PFSK-1 (cell line): Measurements from ENCODE around the gene BABAM2.

Experiments
- FOXP2 ChIP-seq: optimal IDR thresholded peaks from 2 replicates; pipeline ENCODE3; 2011; ENCODE audit warnings: borderline replicate concordance, control low read depth, inconsistent platforms; ENCODE audit not compliant: insufficient read depth; ENCODE audit errors: extremely low read length, extremely low read depth
- POLR2AphosphoS5 ChIP-seq: IDR thresholded peaks from 2 replicates; pipeline ENCODE4 v1.6.1; 2012; ENCODE audit warnings: low read depth, mild to moderate bottlenecking, control low read depth, low read length, moderate library complexity
- SIN3A ChIP-seq: IDR thresholded peaks from 2 replicates; pipeline ENCODE4 v1.6.1; 2012; ENCODE audit warnings: mild to moderate bottlenecking, low read length, moderate library complexity, borderline replicate concordance; ENCODE audit not compliant: insufficient read depth
- TAF1 ChIP-seq: IDR thresholded peaks from 2 replicates; pipeline ENCODE4 v1.6.1; 2012; ENCODE audit warnings: low read length, control low read depth, borderline replicate concordance; ENCODE audit not compliant: insufficient read depth
- TF ChIP-seq, protein P1 (sequence below), 2 experiments: IDR thresholded peaks; 2 replicates each; pipeline versions ENCODE4 v1.6.1 to v1.8.0; 2011 to 2012; ENCODE audit warnings: low read depth in 2 of 2, low read length in 2 of 2, control low read depth in 1 of 2, inconsistent platforms in 1 of 2, mild to moderate bottlenecking in 1 of 2, moderate library complexity in 1 of 2; ENCODE audit not compliant: insufficient read depth in 1 of 2

Gene BABAM2

GRCh38 chr2:28248511-28248910, 358.0 kb downstream of the BABAM2 start:
- TF ChIP-seq FOXP2 (no peak), TAF1 (no peak), SIN3A (no peak), POLR2AphosphoS5 (no peak)
- TF ChIP-seq, protein P1, sequence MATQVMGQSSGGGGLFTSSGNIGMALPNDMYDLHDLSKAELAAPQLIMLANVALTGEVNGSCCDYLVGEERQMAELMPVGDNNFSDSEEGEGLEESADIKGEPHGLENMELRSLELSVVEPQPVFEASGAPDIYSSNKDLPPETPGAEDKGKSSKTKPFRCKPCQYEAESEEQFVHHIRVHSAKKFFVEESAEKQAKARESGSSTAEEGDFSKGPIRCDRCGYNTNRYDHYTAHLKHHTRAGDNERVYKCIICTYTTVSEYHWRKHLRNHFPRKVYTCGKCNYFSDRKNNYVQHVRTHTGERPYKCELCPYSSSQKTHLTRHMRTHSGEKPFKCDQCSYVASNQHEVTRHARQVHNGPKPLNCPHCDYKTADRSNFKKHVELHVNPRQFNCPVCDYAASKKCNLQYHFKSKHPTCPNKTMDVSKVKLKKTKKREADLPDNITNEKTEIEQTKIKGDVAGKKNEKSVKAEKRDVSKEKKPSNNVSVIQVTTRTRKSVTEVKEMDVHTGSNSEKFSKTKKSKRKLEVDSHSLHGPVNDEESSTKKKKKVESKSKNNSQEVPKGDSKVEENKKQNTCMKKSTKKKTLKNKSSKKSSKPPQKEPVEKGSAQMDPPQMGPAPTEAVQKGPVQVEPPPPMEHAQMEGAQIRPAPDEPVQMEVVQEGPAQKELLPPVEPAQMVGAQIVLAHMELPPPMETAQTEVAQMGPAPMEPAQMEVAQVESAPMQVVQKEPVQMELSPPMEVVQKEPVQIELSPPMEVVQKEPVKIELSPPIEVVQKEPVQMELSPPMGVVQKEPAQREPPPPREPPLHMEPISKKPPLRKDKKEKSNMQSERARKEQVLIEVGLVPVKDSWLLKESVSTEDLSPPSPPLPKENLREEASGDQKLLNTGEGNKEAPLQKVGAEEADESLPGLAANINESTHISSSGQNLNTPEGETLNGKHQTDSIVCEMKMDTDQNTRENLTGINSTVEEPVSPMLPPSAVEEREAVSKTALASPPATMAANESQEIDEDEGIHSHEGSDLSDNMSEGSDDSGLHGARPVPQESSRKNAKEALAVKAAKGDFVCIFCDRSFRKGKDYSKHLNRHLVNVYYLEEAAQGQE (IDR thresholded peaks at IDR 0.05; ENCODE audit: insufficient read depth in 1 of 2, low read depth in 2 of 2, low read length in 2 of 2): no peak

DNA sequence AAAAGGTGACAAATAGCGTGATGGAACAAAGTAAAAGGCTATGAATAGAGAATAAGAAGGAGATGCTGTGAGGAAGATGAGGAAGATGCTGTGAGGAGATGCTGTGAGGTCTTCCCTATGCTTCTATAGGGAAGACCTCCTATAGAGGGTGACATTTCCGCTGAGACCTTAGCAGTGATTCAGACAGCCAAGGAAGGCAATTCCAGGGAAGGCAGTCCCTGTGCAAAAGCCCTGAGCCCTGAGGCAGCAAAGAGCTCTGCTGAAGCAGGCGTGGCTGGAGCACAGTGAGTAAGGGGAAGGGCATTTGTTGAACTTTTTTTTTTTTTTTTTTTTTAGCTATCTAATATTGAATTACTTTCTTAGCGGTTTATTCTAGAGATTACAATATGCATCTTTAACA, 359.5 kb downstream of the BABAM2 start:
- TF ChIP-seq SIN3A (no peak), POLR2AphosphoS5 (no peak), TAF1 (no peak), FOXP2 (no peak)
- TF ChIP-seq, protein P1 (IDR thresholded peaks at IDR 0.05; ENCODE audit: insufficient read depth in 1 of 2, low read depth in 2 of 2, low read length in 2 of 2): no peak

DNA sequence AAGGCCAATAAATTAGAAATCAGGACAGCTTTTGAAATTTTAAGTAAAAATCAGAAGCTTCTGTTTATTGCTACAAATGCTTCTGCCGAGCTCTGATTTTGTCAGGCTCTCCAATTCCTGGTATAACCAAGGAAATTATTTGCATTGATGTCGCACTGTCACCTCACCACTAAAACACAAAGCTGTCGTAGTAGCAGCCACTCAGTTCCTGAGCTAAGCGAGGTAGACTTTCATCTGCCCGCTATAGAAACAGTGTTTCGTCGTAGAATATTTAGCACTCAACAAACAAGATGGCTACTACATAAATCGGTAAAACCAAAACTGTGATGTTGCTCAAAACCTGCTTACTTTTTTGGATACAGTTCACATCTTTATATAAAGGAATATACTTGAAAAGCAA, 360.8 kb downstream of the BABAM2 start:
- no peak for TF ChIP-seq POLR2AphosphoS5
- TF ChIP-seq TAF1: no peak
- TF ChIP-seq, protein P1 (IDR thresholded peaks at IDR 0.05; ENCODE audit: insufficient read depth in 1 of 2, low read depth in 2 of 2, low read length in 2 of 2): no peak
- TF ChIP-seq FOXP2: no peak
- TF ChIP-seq SIN3A: no peak

GRCh38 chr2:28252311-28252710, 361.8 kb downstream of the BABAM2 start:
- no peak for TF ChIP-seq SIN3A
- TF ChIP-seq, protein P1 (IDR thresholded peaks at IDR 0.05; ENCODE audit: insufficient read depth in 1 of 2, low read depth in 2 of 2, low read length in 2 of 2): no peak
- TF ChIP-seq TAF1: no peak
- no peak for TF ChIP-seq POLR2AphosphoS5
- TF ChIP-seq FOXP2: no peak

DNA sequence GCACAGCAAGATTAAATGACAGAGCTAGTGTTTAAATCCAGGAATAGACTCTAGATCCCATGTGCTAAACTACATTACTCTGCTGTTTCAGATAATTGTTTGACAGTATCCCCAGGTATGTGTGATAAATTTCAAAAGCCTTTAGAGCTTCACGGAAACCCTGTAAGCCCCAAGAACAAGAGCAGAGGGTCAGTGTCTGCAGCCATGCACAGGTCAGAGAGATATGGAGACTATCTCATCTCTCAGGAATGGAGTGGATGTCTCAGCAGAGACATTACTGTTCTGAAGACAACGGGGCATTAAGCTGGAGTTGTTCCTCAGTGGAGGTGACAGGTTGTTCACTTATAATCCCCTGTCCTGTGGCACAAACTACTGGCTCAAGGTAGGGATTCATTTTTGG, 363.0 kb downstream of the BABAM2 start:
- TF ChIP-seq SIN3A (no peak), POLR2AphosphoS5 (no peak)
